AG09309 (cell line): Measurements from ENCODE around the gene CLIC5.

Source experiments
- DNase-seq: peaks from one replicate; pipeline ENCODE4 v3.0.0-alpha.2; 2010; ENCODE audit warnings: low read depth
- H3K4me3 ChIP-seq: 2 replicates; pipeline ENCODE4 v1.5.1; 2011; ENCODE audit warnings: mild to moderate bottlenecking, low read depth, low read length, moderate library complexity; ENCODE audit not compliant: control insufficient read depth
- TF ChIP-seq, protein P1 (sequence below): IDR thresholded peaks from 2 replicates; pipeline ENCODE4 v1.5.1; 2011; ENCODE audit warnings: mild to moderate bottlenecking, low read depth, low read length, inconsistent platforms; ENCODE audit not compliant: insufficient read depth, control insufficient read depth; ENCODE audit errors: missing control alignments

The CLIC5 gene

DNA sequence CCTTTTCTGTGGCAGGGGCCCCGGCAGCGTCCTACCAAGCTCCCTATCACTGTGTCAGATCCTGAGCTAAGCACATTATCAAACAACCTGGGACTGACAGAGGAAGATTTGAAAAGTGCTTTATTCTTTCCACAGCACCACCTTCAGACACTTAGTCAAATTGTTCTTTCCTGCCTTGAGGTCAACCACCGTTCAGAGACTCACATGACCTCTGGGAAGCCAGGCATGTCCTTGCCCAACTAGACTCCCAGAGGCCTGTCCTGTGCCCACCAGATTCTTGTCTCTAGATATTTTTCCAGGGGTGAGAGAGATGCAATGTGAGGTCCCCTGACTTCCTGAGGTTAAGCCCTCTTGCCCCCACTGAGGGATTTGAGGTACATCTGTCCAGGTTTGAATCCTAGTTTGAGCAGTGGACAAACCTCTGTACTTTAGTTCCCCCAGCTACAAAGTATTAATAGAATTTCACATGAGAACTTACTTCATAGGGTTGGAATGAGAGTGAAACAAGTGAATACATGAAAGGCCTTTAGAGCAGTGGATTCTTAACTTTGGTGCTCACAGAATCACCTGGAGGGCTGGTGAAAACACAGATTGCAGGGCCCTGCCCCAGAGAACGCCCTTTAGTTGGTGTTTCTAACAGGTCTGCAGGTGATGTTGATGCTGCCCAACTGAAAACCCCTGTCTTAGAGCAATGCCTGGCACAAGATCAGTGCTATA lies 179.8 kb downstream of the CLIC5 start:
- TF ChIP-seq, protein P1, sequence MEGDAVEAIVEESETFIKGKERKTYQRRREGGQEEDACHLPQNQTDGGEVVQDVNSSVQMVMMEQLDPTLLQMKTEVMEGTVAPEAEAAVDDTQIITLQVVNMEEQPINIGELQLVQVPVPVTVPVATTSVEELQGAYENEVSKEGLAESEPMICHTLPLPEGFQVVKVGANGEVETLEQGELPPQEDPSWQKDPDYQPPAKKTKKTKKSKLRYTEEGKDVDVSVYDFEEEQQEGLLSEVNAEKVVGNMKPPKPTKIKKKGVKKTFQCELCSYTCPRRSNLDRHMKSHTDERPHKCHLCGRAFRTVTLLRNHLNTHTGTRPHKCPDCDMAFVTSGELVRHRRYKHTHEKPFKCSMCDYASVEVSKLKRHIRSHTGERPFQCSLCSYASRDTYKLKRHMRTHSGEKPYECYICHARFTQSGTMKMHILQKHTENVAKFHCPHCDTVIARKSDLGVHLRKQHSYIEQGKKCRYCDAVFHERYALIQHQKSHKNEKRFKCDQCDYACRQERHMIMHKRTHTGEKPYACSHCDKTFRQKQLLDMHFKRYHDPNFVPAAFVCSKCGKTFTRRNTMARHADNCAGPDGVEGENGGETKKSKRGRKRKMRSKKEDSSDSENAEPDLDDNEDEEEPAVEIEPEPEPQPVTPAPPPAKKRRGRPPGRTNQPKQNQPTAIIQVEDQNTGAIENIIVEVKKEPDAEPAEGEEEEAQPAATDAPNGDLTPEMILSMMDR = no peak

DNA sequence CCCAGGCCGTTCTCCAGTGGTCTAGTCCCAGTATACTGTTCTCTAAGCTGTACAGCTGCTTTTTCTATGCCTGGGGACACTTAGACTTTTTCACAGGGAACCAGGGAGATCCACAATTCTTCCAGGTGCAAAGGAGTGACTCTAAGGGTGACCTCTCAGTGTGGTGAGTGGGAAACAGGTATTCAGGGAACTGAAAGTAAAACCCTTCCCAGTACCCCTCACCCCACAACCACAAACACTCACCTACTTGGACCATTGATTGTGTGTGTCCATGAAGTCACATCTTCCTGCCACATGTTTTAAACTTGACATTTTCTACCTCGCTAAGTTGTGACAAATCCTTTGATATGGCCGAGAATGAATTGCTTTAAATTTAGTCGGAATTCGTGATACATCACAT lies 183.6 kb downstream of the CLIC5 start:
- no peak for DNase-seq

More for the DNA sequence above, 179.8 kb downstream of the CLIC5 start:
- H3K4me3 ChIP-seq = no peak overlapping the region
- no peak for DNase-seq

More for the DNA sequence above, 183.6 kb downstream of the CLIC5 start:
- TF ChIP-seq, protein P1 = no peak
- no peak overlapping the region for H3K4me3 ChIP-seq
